Raji (cell line): ENCODE results near the gene RAB6B.

Source experiments
- POLR2A ChIP-seq: IDR thresholded peaks from 2 replicates; pipeline ENCODE4 v1.6.1; 2011; ENCODE audit warnings: low read depth, low read length, control low read depth; ENCODE audit not compliant: insufficient read depth

RAB6B gene

GRCh38 chr3:133781570-133781969 is 114.1 kb downstream of the RAB6B start:
- TF ChIP-seq POLR2A: no peak

GRCh38 chr3:133779626-133780203 is 116.0 kb downstream of the RAB6B start:
- no peak for TF ChIP-seq POLR2A

DNA sequence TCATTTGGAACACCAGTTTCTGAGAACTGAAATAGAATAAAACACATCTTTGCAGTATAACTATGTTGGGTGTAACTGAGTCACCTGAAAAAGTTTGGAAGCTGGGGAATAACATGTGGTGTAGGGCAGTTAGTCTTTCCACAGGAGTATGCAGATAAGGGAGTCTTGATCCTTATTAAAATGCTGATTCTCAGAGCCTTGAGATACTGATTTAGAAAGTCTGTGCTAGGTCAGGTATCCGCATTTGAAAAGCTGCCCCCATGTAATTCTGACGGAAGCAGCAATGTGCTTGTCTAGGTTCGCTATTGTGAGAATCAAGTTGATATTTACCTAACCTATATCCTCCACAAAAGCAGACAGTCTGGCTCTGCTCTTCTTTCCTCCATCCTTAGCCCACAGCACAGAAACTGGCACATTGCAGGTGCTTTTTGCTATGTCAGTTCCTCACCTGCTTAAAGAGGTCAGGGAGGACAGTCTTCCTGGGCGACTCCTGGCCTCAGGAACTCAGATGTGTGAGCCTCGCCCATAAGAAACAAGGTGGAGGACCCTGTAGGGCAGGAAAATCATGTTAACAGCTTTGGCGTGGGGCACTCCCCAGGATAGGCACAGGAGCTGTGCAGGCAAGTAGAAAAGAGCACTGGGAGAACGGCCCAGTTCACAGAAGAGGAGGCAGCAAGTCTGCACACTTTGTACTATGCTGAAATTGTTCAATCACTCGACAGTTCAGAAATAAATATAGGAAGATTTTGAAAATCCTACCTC is 117.7 kb downstream of the RAB6B start:
- TF ChIP-seq POLR2A: no peak

GRCh38 chr3:133776794-133777438 is 118.8 kb downstream of the RAB6B start:
- TF ChIP-seq POLR2A: no peak

DNA sequence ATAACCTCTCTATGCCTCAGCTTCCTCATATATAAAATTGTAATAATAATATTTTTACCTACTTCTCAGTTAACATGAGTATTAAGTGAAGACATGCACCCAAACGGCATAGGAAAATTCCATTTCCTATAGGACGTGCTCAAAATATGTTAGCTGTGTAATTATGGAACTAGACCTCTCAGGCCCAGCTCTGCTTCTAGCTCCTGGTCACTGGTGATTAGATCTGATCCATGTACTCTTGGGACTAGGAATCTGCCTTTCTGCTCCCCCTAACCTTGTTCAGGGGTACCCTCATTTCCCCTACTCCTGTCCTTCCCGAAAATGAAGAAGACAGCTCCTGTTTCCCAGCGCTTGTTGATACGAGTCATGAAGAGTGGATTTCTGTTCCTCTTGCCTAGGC is 119.8 kb downstream of the RAB6B start:
- no peak for TF ChIP-seq POLR2A

DNA sequence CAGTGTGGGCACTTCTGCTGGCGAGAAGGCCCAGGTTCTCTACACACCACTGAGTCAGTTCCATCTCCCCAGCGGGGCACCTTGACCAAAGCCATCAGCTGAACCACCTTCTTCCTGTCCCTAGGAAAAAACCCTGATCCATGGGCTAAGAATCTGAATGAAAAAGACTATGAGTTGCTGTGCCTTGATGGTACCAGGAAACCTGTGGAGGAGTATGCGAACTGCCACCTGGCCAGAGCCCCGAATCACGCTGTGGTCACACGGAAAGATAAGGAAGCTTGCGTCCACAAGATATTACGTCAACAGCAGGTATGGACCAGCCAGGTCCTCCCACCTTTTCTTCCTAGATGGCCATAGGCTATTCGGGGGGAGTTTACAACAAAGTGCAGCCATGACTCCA is 120.4 kb downstream of the RAB6B start:
- TF ChIP-seq POLR2A: no peak
